ENCODE data around the gene SGTB.

DNA sequence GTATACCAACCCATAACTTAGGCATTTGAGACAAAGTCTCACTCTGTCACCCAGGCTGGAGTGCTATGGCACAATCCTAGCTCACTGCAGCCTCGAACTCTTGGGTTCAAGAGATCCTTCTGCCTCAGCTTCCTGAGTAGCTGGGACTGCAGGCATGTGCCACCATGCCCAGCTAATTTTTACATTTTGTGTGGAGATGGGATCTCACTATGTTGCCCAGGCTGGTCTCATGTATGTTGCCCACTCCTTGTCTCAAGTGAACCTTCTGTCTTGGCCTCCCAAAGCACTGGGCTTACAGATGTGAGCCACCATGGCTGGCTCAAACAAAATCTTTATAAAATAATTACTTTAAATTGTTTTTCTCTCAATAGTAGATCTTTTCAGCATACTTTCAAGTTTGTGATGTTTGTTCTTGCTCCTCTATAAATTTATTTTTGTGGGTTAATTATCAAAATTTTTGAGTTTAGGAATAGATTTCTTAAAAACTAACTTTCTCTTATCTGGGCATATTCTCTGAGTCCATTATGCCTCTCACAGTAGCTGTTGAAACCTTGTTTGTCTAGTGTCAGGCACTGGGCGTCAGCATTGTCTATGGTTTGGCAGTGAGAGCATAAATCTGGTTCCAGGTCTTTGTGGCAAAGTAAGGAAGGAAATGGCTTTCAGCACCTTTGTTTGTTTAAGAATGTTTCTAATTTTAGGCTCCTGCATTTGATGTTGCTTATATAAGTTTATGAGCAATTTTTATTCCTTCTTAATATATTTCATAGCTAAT is 38.8 kb upstream of the SGTB start:
- no peak for TF ChIP-seq POLR2AphosphoS5 (IDR thresholded peaks at IDR 0.05; ENCODE audit: low read depth, low read length)
- TF ChIP-seq, protein P1, sequence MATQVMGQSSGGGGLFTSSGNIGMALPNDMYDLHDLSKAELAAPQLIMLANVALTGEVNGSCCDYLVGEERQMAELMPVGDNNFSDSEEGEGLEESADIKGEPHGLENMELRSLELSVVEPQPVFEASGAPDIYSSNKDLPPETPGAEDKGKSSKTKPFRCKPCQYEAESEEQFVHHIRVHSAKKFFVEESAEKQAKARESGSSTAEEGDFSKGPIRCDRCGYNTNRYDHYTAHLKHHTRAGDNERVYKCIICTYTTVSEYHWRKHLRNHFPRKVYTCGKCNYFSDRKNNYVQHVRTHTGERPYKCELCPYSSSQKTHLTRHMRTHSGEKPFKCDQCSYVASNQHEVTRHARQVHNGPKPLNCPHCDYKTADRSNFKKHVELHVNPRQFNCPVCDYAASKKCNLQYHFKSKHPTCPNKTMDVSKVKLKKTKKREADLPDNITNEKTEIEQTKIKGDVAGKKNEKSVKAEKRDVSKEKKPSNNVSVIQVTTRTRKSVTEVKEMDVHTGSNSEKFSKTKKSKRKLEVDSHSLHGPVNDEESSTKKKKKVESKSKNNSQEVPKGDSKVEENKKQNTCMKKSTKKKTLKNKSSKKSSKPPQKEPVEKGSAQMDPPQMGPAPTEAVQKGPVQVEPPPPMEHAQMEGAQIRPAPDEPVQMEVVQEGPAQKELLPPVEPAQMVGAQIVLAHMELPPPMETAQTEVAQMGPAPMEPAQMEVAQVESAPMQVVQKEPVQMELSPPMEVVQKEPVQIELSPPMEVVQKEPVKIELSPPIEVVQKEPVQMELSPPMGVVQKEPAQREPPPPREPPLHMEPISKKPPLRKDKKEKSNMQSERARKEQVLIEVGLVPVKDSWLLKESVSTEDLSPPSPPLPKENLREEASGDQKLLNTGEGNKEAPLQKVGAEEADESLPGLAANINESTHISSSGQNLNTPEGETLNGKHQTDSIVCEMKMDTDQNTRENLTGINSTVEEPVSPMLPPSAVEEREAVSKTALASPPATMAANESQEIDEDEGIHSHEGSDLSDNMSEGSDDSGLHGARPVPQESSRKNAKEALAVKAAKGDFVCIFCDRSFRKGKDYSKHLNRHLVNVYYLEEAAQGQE (IDR thresholded peaks at IDR 0.05; ENCODE audit: insufficient read depth in 1 of 2, low read depth in 2 of 2, low read length in 2 of 2): no peak
- no peak for TF ChIP-seq TAF1 (IDR thresholded peaks at IDR 0.05; ENCODE audit: borderline replicate concordance, insufficient read depth, low read length)
- TF ChIP-seq SIN3A (IDR thresholded peaks at IDR 0.05; ENCODE audit: borderline replicate concordance, insufficient read depth, low read length): no peak
